HFF-Myc (cell line): Measurements from ENCODE around the gene KLHDC3.

Source experiments
- DNase-seq: peaks from one replicate; pipeline ENCODE4 v3.0.0-alpha.2; 2011; ENCODE audit warnings: low read depth; ENCODE audit errors: extremely low read depth
- H3K4me3 ChIP-seq: replicated peaks from 2 replicates; pipeline ENCODE4 v1.5.1; 2011; ENCODE audit warnings: low read depth, mild to moderate bottlenecking, control low read depth, low read length
- CTCF ChIP-seq: IDR thresholded peaks from 2 replicates; pipeline ENCODE4 v1.5.1; 2012; ENCODE audit warnings: mild to moderate bottlenecking, low read depth, low read length, control low read depth; ENCODE audit errors: missing control alignments

Gene KLHDC3

GRCh38 chr6:43014434-43014909 lies 423 bp downstream of the KLHDC3 start:
- DNase-seq, result no peak
- H3K4me3 ChIP-seq, result peak overlapping the region; percentile 91
- TF ChIP-seq CTCF, result no peak

GRCh38 chr6:43016176-43016942 lies 2.3 kb downstream of the KLHDC3 start:
- no peak overlapping the region for H3K4me3 ChIP-seq
- TF ChIP-seq CTCF, result no peak

GRCh38 chr6:43016943-43017334 lies 2.9 kb downstream of the KLHDC3 start:
- H3K4me3 ChIP-seq, result no peak overlapping the region
- no peak for DNase-seq
- no peak for TF ChIP-seq CTCF

More at GRCh38 chr6:43016176-43016942, 2.3 kb downstream of the KLHDC3 start:
- DNase-seq, result no peak

GRCh38 chr6:43019152-43019551 lies 5.1 kb downstream of the KLHDC3 start:
- TF ChIP-seq CTCF, result no peak
- H3K4me3 ChIP-seq, result no peak overlapping the region

GRCh38 chr6:43020052-43020705 lies 6.1 kb downstream of the KLHDC3 start:
- no peak for TF ChIP-seq CTCF
- no peak overlapping the region for H3K4me3 ChIP-seq

More at GRCh38 chr6:43019152-43019551, 5.1 kb downstream of the KLHDC3 start:
- no peak for DNase-seq

GRCh38 chr6:43020847-43021246 lies 6.8 kb downstream of the KLHDC3 start:
- peak overlapping the region; percentile 72 for H3K4me3 ChIP-seq
- TF ChIP-seq CTCF, result no peak
- DNase-seq, result no peak

More at GRCh38 chr6:43020052-43020705, 6.1 kb downstream of the KLHDC3 start:
- no peak for DNase-seq
